Forelimb muscle (tissue), 1 donor: ENCODE measurements around the gene FRY. TPM values are rescaled to one million over a fixed set of nuclear protein-coding genes. Genes with fewer than 3 reads are reported as not detected.

Experiments
- DNase-seq: peaks from one replicate; pipeline ENCODE4 v3.0.0-alpha.2; 2013; ENCODE audit warnings: low read depth
- polyA plus RNA-seq: library from polyadenylated mRNA; unstranded; fragments of 120-200 nt; gene quantifications from one replicate; pipeline ENCODE4 v1.2.1, GENCODE V29; 2013; ENCODE audit not compliant: insufficient read length

The FRY gene
- polyA plus RNA-seq, 1 donor: 53.1 TPM

- no peak for DNase-seq
Measured at GRCh38 chr13:32216281-32216680, 184.7 kb downstream of the FRY start.

- DNase-seq: no peak
Measured at GRCh38 chr13:32222046-32222676, 190.6 kb downstream of the FRY start.

- DNase-seq: no peak
Measured at GRCh38 chr13:32224916-32225315, 193.3 kb downstream of the FRY start.

- DNase-seq: no peak
Measured at GRCh38 chr13:32225481-32225931, 193.9 kb downstream of the FRY start.

GRCh38 chr13:32228330-32229041 is 196.9 kb downstream of the FRY start:
- DNase-seq: no peak

- DNase-seq: no peak
Measured at GRCh38 chr13:32229443-32229842, 197.9 kb downstream of the FRY start.

GRCh38 chr13:32232263-32232662 is 200.7 kb downstream of the FRY start:
- DNase-seq: no peak

- no peak for DNase-seq
Measured at GRCh38 chr13:32233062-32233461, 201.5 kb downstream of the FRY start.

- no peak for DNase-seq
Measured at GRCh38 chr13:32234914-32235313, 203.3 kb downstream of the FRY start.

GRCh38 chr13:32237681-32238080 is 206.1 kb downstream of the FRY start:
- no peak for DNase-seq

GRCh38 chr13:32243695-32244094 is 212.1 kb downstream of the FRY start:
- no peak for DNase-seq

GRCh38 chr13:32245555-32245954 is 214.0 kb downstream of the FRY start:
- no peak for DNase-seq

GRCh38 chr13:32246468-32246867 is 214.9 kb downstream of the FRY start:
- no peak for DNase-seq

- DNase-seq: no peak
Measured at GRCh38 chr13:32247887-32248286, 216.3 kb downstream of the FRY start.

GRCh38 chr13:32248801-32249200 is 217.2 kb downstream of the FRY start:
- DNase-seq: no peak

- no peak for DNase-seq
Measured at GRCh38 chr13:32252812-32253438, 221.4 kb downstream of the FRY start.

GRCh38 chr13:32253911-32254399 is 222.4 kb downstream of the FRY start:
- no peak for DNase-seq

- DNase-seq: no peak
Measured at GRCh38 chr13:32254416-32254815, 222.8 kb downstream of the FRY start.

- no peak for DNase-seq
Measured at GRCh38 chr13:32254916-32255723, 223.5 kb downstream of the FRY start.

- no peak for DNase-seq
Measured at GRCh38 chr13:32255724-32256109, 224.1 kb downstream of the FRY start.

GRCh38 chr13:32256243-32256642 is 224.7 kb downstream of the FRY start:
- no peak for DNase-seq

- no peak for DNase-seq
Measured at GRCh38 chr13:32257649-32258048, 226.1 kb downstream of the FRY start.
